Heart right ventricle (tissue), 16 donors: ENCODE results near the gene FYB1. TPM values are rescaled to one million over a fixed set of nuclear protein-coding genes. Genes with fewer than 3 reads are reported as not detected.

Experiments used
- ATAC-seq, 8 donors: fragments of 200-7000 bp; cut with Tn5 transposase; one replicate each; pipeline ENCODE4 v1.9.1; 2020; ENCODE audit warnings: mild to moderate bottlenecking in 8 of 8, moderate library complexity in 8 of 8, moderate number of reproducible peaks in 1 of 8
- DNase-seq, 2 donors: peaks; one replicate each; pipeline ENCODE4 v3.0.0-alpha.2; 2020
- H3K27ac ChIP-seq, 10 donors: fragments of 200-600 bp; sonication (generic) in 2 of 10; one replicate each; pipeline versions ENCODE4 v1.5.0 to v1.8.0; 2020 to 2022; ENCODE audit warnings: mild to moderate bottlenecking in 3 of 10
- H3K27me3 ChIP-seq, 7 donors: fragments of 200-600 bp; one replicate each; pipeline ENCODE4 v1.8.0; 2021 to 2022; ENCODE audit warnings: mild to moderate bottlenecking in 2 of 7
- H3K36me3 ChIP-seq, 9 donors: fragments of 200-600 bp; sonication (generic) in 1 of 9; one replicate each; pipeline versions ENCODE4 v1.5.0 to v1.8.0; 2020 to 2022; ENCODE audit warnings: mild to moderate bottlenecking in 2 of 9
- H3K4me1 ChIP-seq, 9 donors: fragments of 200-600 bp; sonication (generic) in 1 of 9; one replicate each; pipeline versions ENCODE4 v1.5.0 to v1.8.0; 2020 to 2022; ENCODE audit warnings: mild to moderate bottlenecking in 4 of 9
- H3K4me3 ChIP-seq, 10 donors: fragments of 200-600 bp; sonication (generic) in 2 of 10; one replicate each; pipeline versions ENCODE4 v1.5.0 to v1.8.0; 2020 to 2022; ENCODE audit warnings: mild to moderate bottlenecking in 7 of 10, moderate library complexity in 2 of 10
- H3K9me3 ChIP-seq, 11 donors: fragments of 200-600 bp in 10 of 11; sonication (generic) in 2 of 11; one replicate each; pipeline versions ENCODE4 v1.5.0 to v1.8.0; 2013 to 2022; ENCODE audit warnings: mild to moderate bottlenecking in 2 of 11, control low read depth in 1 of 11, moderate library complexity in 1 of 11
- WGBS, 2 donors: extraction: QIAGEN DNeasy Blood & Tissue Kit; methylation state at CpG; one replicate each; pipeline ENCODE4 v1.1.7; 2013; ENCODE audit warnings: inconsistent platforms in 1 of 2; 5-methylcytosine and 5-hydroxymethylcytosine counted together
- intact Hi-C, 10 donors: fragments of 100-400 bp; cut with DNase I; formaldehyde crosslinking; loops; one replicate each; pipeline versions ENCODE4 v1.11.1 to v1.14.2; 2022
- polyA plus RNA-seq, 2 donors: library from polyadenylated mRNA; stranded (reverse); fragments of 200-250 nt; gene quantifications; one replicate each; pipeline ENCODE4 v1.2.3, GENCODE V29; 2013
- total RNA-seq, 10 donors: library from RNA; stranded (reverse); fragmentation: NEBNext Ultra II Directional in 3 of 10; extraction: Animal tissue kit (Norgen Biotek cat#: 25700) in 3 of 10; gene quantifications; one replicate each; pipeline versions ENCODE4 v1.2.1 to v1.2.4, GENCODE V29; 2021 to 2023
- TF ChIP-seq, protein P1 (sequence below), 9 donors: fragments of 200-600 bp; sonication (generic) in 2 of 9; IDR thresholded peaks; one replicate each; pipeline versions ENCODE4 v1.5.0 to v1.8.0; 2021 to 2022; ENCODE audit warnings: antibody characterized with exemption in 9 of 9, mild to moderate bottlenecking in 5 of 9, moderate library complexity in 1 of 9
- donor health status: Arrhythmogenic right ventricular cardiomyopathy.
- donor health status: ischemic (EF 13 %, LVEDD 7.1; RV severe dilation, severe dysfunction).
- donor health status: healthy with polysubstance abuse.
- donor health status: DM: no; HTN: yes; CAD: no.
- donor health status: DM: no; HTN: no; CAD: no.
- donor health status: ischemic (EF 25% LVEDD 6.9; RV normal size, moderate dysfunction).
- donor health status: ischemic (EF 25% LVEDD 5.7; RV mildly dilated, moderate dysfunction).
- donor health status: healthy.
- donor health status: DM: yes; HTN: yes; CAD: no.
- donor health status: Ischemic cardiomyopathy.
- donor health status: ischemic (EF 35%, LVEDD 5.7; RV mildly dilated, moderate dysfunction).
- donor health status: nonischemic (EF 11% LVEDD 7.7; RV severe dilation, severe dysfunction).
- donor health status: DM: yes; HTN: yes; CAD: no.
- donor health status: PGD.
- donor health status: ischemic (EF 29% LVEDD 5.4; RV normal size, mild dysfunction).
- donor health status: nonischemic (EF 23%, LVEDD 6.1; RV moderate dilation, normal function).

The FYB1 gene
- total and polyA plus RNA-seq, 12 donors = 0.61 to 33.8 (median 2.3) TPM

DNA sequence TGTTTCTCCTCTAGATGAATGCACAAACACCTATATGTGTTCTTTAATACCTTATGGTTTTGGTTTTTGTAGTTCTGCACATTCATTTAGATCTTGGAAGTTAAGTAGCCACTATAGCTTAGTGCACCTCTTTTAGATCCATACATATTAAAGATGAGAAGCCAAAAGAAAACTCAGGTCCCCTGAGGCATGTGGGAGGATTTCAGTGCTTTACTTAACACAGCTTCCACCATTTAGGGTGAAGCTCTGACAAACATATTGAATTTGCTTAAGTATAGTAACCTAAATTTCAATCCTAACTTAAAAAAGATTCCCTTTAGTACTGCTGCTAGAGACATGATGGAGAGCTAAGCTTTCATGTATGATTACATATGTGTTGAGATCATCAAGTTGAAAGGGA, 119.5 kb downstream of the FYB1 start:
- no peak overlapping the region for H3K4me3 ChIP-seq
- DNase-seq = no peak
- intact Hi-C loops = loop anchor here in 1 of 10 donors (10.0 kb wide), 1 partner anchor 1235 kb away; no protein-coding TSS in a partner anchor
- H3K27me3 ChIP-seq = no peaks in the 10 kb centered on the region
- peaks cover 0 to 18% (median 0%) of the 10 kb centered on the region in 9 donors for H3K4me1 ChIP-seq
- H3K27ac ChIP-seq = no peak overlapping the region
- no peaks in the 10 kb centered on the region for H3K9me3 ChIP-seq
- peaks cover 0 to 25% (median 0%) of the 10 kb centered on the region in 9 donors for H3K36me3 ChIP-seq
- TF ChIP-seq, protein P1, sequence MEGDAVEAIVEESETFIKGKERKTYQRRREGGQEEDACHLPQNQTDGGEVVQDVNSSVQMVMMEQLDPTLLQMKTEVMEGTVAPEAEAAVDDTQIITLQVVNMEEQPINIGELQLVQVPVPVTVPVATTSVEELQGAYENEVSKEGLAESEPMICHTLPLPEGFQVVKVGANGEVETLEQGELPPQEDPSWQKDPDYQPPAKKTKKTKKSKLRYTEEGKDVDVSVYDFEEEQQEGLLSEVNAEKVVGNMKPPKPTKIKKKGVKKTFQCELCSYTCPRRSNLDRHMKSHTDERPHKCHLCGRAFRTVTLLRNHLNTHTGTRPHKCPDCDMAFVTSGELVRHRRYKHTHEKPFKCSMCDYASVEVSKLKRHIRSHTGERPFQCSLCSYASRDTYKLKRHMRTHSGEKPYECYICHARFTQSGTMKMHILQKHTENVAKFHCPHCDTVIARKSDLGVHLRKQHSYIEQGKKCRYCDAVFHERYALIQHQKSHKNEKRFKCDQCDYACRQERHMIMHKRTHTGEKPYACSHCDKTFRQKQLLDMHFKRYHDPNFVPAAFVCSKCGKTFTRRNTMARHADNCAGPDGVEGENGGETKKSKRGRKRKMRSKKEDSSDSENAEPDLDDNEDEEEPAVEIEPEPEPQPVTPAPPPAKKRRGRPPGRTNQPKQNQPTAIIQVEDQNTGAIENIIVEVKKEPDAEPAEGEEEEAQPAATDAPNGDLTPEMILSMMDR (IDR thresholded peaks at IDR 0.05) = no peak
- ATAC-seq = no peak

DNA sequence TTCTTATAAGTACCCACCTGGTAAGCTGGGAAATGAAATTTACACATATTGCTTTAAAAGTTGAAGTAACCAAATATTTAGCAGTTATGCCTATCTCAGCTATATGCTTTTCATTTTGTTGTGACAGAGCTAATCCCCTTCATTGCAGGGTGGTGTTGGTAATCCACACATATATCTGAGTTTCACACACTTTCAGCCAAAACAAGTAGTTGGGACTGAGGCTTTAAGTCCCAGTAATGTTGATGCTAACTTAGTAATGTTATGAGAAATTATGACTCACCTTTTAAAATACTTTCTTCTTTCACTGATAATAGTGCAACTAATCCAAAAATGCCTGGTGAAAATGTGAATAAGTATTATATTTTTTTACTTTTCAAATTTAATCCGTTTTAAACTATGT, 126.0 kb downstream of the FYB1 start:
- H3K27me3 ChIP-seq = no peaks in the 10 kb centered on the region
- no peak overlapping the region for H3K4me3 ChIP-seq
- H3K36me3 ChIP-seq = no peaks in the 10 kb centered on the region
- WGBS, 2 donors = 58 to 60% methylated on average over 1 of the region's 1 CpG
- peaks cover 0 to 17% (median 2%) of the 10 kb centered on the region in 11 donors for H3K9me3 ChIP-seq
- no peaks in the 10 kb centered on the region for H3K4me1 ChIP-seq
- intact Hi-C loops = loop anchor here in 1 of 10 donors (2.0 kb wide), 1 partner anchor 27 kb away; no protein-coding TSS in a partner anchor
- DNase-seq (no peak), ATAC-seq (no peak)
- H3K27ac ChIP-seq = no peak overlapping the region
- TF ChIP-seq, protein P1 (IDR thresholded peaks at IDR 0.05) = no peak

DNA sequence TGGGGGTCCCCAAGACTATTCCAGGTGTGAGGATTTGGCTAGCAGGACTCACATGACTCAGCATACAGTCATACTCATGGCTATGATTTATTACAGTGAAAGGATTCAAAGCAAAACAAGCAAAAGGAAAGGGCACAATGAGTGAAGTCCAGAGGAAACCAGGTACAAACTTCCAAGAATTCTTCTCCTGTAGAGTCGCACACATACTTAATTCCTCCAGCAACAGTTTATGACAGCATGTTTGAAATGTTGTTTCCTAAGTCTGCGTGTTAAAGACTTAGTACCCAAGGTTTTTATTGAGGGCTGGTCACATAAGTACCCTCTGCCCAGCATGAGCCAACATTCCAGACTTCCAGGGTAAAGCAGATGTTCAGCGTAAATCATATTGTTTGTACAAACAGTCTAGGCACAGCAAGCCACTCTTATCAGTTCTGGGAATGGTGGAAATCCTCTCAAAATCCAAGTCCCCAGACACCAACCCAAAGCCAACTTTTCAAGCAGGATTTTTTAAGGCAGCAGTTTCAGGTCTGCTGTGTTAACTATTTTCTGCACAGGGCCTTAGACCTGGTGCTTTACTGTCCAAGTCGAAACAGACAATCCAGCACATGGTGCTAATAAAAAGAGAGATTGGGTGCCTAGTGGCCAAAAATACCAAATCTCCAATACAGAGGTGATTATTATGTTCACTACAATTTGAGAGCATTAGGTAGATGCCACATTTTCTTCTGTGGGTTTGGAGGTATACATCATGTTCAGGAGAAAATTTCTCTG, 126.6 kb downstream of the FYB1 start:
- DNase-seq (no peak), ATAC-seq (no peak)
- 68 to 78% methylated on average over 4 of the region's 4 CpGs for WGBS, 2 donors
- no peaks in the 10 kb centered on the region for H3K27me3 ChIP-seq
- H3K36me3 ChIP-seq = no peaks in the 10 kb centered on the region
- H3K9me3 ChIP-seq = peaks cover 0 to 17% (median 2%) of the 10 kb centered on the region in 11 donors
- no peak overlapping the region for H3K4me3 ChIP-seq
- TF ChIP-seq, protein P1 (IDR thresholded peaks at IDR 0.05) = no peak
- no peaks in the 10 kb centered on the region for H3K4me1 ChIP-seq
- intact Hi-C loops = loop anchor here in 1 of 10 donors (2.0 kb wide), 1 partner anchor 26 kb away; no protein-coding TSS in a partner anchor
- no peak overlapping the region for H3K27ac ChIP-seq

DNA sequence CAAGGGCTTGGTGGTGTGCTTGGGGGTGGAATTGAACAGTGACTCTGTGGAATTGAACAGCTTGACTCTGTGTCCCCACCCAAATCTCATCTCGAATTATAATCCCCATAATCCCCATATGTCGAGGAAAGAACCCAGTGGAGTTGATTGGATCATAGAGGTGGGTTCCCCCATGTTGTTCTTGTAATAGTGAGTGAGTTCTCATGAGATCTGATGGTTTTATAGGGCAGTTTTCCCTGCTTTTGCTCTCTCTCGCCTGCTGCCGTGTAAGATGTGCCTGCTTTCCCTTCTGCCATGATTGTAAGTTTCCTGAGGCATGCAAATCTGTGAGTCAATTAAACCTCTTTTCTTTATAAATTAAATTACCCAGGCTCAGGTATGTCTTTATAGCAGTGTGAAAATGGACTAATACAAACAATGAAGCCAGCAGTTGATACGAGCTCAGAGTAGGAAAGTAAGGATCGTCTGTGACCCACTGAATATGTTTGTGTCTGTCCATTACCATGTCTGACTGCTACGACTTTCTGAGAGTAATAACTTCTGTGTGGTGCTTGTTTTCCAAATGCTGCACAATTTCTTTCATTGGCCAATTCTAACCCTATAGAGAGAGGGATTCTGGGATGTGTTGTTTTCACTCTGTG, 127.3 kb downstream of the FYB1 start:
- TF ChIP-seq, protein P1 (IDR thresholded peaks at IDR 0.05) = no peak
- DNase-seq (no peak), ATAC-seq (no peak)
- WGBS, 2 donors = 86 to 89% methylated on average over 7 of the region's 7 CpGs
- no peaks in the 10 kb centered on the region for H3K27me3 ChIP-seq
- intact Hi-C loops = loop anchor here in 1 of 10 donors (2.0 kb wide), 1 partner anchor 25 kb away; no protein-coding TSS in a partner anchor
- H3K27ac ChIP-seq = no peak overlapping the region
- H3K4me1 ChIP-seq = no peaks in the 10 kb centered on the region
- no peaks in the 10 kb centered on the region for H3K36me3 ChIP-seq
- no peak overlapping the region for H3K4me3 ChIP-seq
- H3K9me3 ChIP-seq = peaks cover 0 to 17% (median 2%) of the 10 kb centered on the region in 11 donors
